Measurements from ENCODE around the gene FAM53B.

FAM53B gene

DNA sequence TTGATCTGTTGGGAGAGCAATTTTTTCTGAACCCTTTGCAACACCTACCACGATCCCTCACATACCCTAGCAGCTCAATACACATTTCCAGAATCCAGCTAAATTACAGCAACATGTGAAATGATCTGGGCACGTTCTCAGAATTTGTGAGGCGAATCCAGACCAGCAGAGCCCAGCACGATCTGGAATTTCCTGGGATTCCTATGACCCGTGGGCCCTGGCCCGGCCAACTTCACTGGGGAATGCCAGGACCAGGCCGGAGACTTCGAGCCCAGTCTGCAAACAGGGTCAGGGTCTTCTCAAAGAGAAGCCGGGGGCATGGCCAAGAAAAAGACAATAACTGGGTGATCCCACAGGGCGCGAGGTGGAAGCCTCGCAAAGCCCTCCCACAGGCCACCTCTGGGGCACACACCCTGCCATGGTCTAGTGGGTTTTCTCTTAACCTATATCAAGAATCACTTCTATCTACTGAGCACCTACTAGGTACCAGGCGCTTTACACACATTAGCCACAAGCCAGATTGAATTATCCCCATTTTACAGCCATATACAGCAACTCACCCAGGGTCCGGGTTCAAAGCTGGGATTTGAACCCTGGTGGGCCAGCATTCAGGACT lies 33.8 kb downstream of the FAM53B start:
- H3K27ac ChIP-seq, result no peak overlapping the region
- no peaks in the 10 kb centered on the region for H3K9me3 ChIP-seq (ENCODE audit: severe bottlenecking)
- TF ChIP-seq, protein P1, sequence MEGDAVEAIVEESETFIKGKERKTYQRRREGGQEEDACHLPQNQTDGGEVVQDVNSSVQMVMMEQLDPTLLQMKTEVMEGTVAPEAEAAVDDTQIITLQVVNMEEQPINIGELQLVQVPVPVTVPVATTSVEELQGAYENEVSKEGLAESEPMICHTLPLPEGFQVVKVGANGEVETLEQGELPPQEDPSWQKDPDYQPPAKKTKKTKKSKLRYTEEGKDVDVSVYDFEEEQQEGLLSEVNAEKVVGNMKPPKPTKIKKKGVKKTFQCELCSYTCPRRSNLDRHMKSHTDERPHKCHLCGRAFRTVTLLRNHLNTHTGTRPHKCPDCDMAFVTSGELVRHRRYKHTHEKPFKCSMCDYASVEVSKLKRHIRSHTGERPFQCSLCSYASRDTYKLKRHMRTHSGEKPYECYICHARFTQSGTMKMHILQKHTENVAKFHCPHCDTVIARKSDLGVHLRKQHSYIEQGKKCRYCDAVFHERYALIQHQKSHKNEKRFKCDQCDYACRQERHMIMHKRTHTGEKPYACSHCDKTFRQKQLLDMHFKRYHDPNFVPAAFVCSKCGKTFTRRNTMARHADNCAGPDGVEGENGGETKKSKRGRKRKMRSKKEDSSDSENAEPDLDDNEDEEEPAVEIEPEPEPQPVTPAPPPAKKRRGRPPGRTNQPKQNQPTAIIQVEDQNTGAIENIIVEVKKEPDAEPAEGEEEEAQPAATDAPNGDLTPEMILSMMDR (IDR thresholded peaks at IDR 0.05; ENCODE audit: low read depth, low read length), result no peak
- no peak overlapping the region for H3K4me3 ChIP-seq (ENCODE audit: low read depth, low read length)
- peaks cover 14% of the 10 kb centered on the region for H3K36me3 ChIP-seq
- DNase-seq, result no peak
- H3K27me3 ChIP-seq (ENCODE audit: insufficient read depth, low read depth, severe bottlenecking), result no peaks in the 10 kb centered on the region

DNA sequence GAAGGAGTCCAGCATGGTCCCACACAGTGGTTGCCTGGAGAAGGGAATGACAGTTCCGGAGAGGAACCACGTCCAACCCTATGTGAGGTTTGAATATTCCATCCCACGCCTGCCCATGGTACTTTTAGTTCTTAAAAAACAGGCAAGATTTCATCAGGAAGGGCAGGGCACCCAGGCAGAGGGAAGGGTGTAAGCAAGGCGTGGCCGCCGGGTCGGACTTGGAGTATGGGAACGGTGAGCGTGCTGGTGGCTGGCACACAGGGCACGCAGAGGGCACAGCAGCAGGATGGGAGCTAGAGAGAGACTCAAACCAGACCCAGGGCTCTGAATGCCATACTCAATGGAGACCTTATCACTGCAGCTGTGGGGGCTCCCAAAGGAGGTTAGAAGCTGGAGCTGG lies 34.3 kb downstream of the FAM53B start:
- TF ChIP-seq, protein P1 (IDR thresholded peaks at IDR 0.05; ENCODE audit: low read depth, low read length), result no peak
- DNase-seq, result no peak
- no peak overlapping the region for H3K27ac ChIP-seq

DNA sequence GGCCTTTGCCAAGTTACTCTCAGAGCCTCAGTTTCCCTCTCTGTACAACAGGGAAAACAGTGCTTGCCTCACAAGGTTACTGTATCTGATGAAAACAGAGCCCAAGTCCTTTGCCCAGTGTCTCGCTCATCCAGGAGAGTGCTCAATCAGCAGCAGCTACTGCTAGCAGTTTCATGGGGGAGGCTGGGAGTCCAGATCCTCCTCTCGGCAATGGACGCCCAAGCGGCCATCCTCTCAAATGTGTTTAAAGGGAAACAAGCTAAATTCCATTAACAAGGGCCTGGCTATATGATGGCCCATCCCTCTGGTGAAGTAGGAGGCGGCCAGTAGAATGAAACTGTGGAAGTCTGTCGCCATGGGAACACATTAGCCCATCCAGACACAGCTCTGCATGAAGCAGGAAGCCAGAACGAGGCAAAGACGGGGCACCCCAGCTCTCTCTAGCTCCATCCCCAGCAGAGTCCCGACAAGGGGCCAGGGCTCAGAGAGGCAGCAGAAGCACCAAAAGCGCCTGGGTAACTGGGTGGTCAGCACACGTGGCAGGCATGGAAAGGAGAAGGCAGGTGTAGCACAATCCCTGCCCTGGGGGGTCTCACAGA lies 35.2 kb downstream of the FAM53B start:
- TF ChIP-seq, protein P1 (IDR thresholded peaks at IDR 0.05; ENCODE audit: low read depth, low read length), result no peak
- Histone ChIP-seq H3K27ac (peak overlapping the region; percentile 54; the same call in 1 of the 2 replicates), H3K9me3 (ENCODE audit: severe bottlenecking) (no peaks in the 10 kb centered on the region), H3K27me3 (ENCODE audit: insufficient read depth, low read depth, severe bottlenecking) (no peaks in the 10 kb centered on the region), H3K4me3 (ENCODE audit: low read depth, low read length) (no peak overlapping the region), H3K36me3 (peaks cover 28% of the 10 kb centered on the region)
- no peak for DNase-seq

More for the DNA sequence above, 34.3 kb downstream of the FAM53B start:
- H3K9me3 ChIP-seq (ENCODE audit: severe bottlenecking), result no peaks in the 10 kb centered on the region
- no peak overlapping the region for H3K4me3 ChIP-seq (ENCODE audit: low read depth, low read length)
- H3K36me3 ChIP-seq, result peaks cover 19% of the 10 kb centered on the region
- H3K27me3 ChIP-seq (ENCODE audit: insufficient read depth, low read depth, severe bottlenecking), result no peaks in the 10 kb centered on the region

DNA sequence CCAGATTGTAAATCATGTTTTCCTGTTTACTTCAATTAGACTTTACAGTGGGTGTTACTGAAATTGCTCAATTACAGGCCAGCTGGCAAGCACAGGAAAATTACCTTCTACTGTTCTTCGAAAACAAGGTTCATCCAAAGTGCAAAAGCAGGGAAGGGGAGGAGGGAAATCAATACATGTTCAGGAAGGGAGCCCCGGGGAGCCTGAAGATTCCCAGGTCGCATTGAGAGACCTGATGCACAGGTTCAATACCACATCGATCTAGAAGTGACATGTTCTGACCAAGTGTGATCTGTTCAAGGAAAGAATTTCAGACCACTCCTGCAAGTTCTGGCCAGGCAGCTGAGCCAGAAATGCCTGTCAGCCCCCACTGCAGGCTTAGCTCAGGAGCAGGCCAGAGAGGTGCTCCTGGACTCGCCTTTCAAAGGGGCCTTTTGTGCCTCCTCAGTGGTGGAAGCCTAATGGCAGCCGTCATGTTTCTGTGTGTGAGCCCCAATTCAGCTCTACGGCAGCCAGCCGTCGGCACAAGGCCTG lies 35.9 kb downstream of the FAM53B start:
- no peak for DNase-seq
- peaks cover 35% of the 10 kb centered on the region for H3K36me3 ChIP-seq

DNA sequence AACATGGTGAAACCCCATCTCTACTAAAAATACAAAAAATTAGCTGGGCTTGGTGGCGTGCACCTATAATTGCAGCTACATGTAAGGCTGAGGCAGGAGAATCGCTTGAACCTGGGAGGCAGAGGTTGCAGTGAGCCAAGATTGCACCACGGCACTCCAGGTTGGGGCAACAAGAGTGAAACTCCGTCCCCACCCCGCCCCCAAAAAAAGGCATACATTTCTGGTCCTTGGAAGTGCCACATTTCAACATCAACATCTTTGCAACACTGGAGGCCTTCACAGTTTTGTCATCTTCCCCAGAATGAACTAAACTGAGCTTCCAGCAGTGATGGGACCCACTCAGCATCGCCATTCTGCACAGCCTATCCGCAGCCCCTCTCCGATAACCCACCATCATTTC lies 36.6 kb downstream of the FAM53B start:
- H3K27me3 ChIP-seq (ENCODE audit: insufficient read depth, low read depth, severe bottlenecking), result no peaks in the 10 kb centered on the region
- TF ChIP-seq, protein P1 (IDR thresholded peaks at IDR 0.05; ENCODE audit: low read depth, low read length), result no peak
- DNase-seq, result no peak
- peak overlapping the region; percentile 24; the same call in 1 of the 2 replicates for H3K27ac ChIP-seq
- H3K9me3 ChIP-seq (ENCODE audit: severe bottlenecking), result no peaks in the 10 kb centered on the region
- no peak overlapping the region for H3K4me3 ChIP-seq (ENCODE audit: low read depth, low read length)
- peaks cover 41% of the 10 kb centered on the region for H3K36me3 ChIP-seq

More for the DNA sequence above, 35.9 kb downstream of the FAM53B start:
- Histone ChIP-seq H3K9me3 (ENCODE audit: severe bottlenecking) (no peaks in the 10 kb centered on the region), H3K27ac (peak overlapping the region; percentile 54), H3K27me3 (ENCODE audit: insufficient read depth, low read depth, severe bottlenecking) (no peaks in the 10 kb centered on the region), H3K4me3 (ENCODE audit: low read depth, low read length) (no peak overlapping the region)
- TF ChIP-seq, protein P1 (IDR thresholded peaks at IDR 0.05; ENCODE audit: low read depth, low read length), result no peak

All from WERI-Rb-1 (cell line).